Measurements from ENCODE around the gene CRYGN. TPM values are rescaled to one million over a fixed set of nuclear protein-coding genes. Genes with fewer than 3 reads are reported as not detected.

The CRYGN gene
- total RNA-seq, 1 donor from 2014 or later, result not detected

DNA sequence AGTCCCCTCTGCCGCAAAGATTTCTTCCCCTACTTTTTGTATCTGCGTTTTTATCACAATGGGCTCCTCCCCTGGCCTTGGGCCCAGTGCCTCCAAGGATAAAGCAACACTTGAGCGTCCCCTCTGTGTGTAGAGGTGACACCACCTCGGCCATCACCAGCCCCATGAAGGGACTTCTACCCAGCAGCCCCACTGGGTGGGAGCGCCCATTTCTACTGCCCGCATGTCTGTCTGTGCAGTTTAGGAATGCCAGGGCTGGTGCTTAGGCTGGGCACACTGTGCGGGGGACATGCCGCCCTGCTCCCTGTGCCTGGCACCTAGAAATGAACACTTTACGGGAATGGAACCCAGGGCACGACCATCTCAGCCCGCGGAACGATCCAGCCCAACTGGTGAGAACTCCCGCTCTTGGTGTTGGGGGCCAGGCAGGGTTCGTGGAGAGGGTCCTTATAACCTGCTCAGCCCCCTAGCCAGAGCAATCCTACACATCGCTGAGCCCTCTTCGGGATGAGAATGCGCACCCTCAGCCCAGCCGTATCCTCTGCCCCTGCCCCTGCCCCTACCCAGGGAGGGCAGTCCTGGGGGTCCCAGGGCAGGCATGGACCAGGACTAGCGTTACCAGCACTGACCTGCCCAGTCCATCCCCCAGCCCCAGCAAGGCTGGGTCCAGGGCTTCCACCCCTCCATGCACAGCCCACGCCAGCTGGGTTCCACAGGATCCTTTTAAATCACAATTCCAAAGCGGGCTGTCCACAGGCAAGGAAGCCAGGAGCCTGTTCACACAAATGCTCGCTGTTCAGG, 12.8 kb downstream of the CRYGN start:
- DNase-seq (ENCODE audit: low read depth), result no peak

- DNase-seq (ENCODE audit: low read depth), result peak; percentile 33
Measured at GRCh38 chr7:151426441-151426903, 13.5 kb downstream of the CRYGN start.

DNA sequence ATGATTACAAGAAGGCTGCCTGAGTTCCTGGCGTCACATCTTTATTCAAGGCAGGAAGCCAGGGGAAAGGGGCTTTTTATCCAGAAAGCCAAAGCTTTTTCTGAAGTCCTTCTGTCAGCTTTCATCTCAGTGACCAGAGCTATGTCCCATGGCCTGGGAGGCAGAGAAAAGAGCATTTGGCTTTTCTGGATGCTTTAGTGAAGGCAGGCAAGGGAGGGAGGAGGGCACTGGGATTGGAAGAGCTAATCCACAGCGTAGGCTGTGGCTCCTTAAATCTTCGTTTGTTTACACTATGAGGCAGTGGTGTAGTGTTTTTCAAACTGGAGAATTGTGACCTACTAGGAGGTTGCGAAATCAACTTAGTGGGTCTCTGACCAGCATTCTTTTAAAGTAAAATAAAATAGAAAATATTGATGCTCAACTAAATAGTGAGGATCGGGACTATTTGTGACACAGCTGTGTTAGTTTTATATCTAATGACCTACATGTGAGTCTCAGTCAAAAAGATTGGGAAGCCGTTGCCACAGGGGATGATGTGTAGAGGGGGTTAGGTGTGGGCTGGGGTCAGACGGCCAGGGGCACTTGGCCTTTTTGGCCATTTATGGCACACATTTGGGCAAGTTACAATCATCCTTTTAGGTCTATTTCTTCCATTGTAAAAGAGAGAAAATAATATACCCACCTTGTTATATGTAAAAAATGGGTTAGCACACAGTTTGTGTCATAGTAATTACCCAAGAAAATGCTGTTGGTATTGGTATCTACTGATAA, 14.1 kb downstream of the CRYGN start:
- peak; percentile 38 for DNase-seq (ENCODE audit: low read depth)

- DNase-seq (ENCODE audit: low read depth), result no peak
Measured at GRCh38 chr7:151424799-151425198, 15.1 kb downstream of the CRYGN start.

GRCh38 chr7:151423936-151424335, 16.0 kb downstream of the CRYGN start:
- no peak for DNase-seq (ENCODE audit: low read depth)

DNA sequence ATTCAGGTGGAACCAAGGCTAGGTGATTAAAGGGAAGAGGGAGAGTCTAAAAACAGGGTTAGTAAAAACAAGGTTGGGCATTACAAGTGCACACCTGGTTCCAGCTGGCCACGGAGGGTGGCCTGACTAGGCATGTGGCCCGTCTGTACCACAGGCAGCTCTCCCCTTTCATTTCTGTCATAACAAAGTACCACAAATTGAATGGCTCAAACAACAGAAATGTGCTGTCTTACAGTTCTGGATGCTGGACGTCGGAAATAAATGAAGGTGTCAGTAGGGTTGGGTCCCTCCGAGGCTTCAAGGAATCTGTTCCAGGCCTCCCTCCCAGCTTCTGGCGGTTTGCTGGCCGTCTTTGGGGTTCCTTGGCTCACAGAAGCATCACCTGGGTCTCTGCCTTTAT, 16.7 kb downstream of the CRYGN start:
- DNase-seq (ENCODE audit: low read depth), result no peak

DNA sequence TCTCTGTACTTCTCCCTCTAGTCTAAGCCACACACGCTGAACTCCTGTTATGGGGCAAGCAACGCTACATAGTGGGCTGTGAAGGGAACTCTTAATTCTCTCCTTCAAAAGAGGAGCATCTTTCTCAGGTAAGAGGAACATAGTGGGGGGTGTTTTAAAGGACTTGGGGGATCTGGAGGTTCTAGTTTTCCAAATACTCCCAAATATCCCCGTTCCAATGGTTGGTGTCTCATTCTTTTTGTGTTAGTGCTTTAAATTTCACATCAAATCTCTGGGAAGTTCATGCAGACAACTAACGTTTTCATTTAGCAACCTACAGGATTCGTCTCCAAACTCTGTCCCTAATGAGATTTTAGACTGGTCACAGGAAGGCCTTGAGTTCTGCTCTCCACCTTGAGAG, 17.7 kb downstream of the CRYGN start:
- DNase-seq (ENCODE audit: low read depth), result no peak

GRCh38 chr7:151420144-151420543, 19.8 kb downstream of the CRYGN start:
- DNase-seq (ENCODE audit: low read depth), result no peak

- no peak for DNase-seq (ENCODE audit: low read depth)
Measured at GRCh38 chr7:151416941-151417315, 23.0 kb downstream of the CRYGN start.

DNA sequence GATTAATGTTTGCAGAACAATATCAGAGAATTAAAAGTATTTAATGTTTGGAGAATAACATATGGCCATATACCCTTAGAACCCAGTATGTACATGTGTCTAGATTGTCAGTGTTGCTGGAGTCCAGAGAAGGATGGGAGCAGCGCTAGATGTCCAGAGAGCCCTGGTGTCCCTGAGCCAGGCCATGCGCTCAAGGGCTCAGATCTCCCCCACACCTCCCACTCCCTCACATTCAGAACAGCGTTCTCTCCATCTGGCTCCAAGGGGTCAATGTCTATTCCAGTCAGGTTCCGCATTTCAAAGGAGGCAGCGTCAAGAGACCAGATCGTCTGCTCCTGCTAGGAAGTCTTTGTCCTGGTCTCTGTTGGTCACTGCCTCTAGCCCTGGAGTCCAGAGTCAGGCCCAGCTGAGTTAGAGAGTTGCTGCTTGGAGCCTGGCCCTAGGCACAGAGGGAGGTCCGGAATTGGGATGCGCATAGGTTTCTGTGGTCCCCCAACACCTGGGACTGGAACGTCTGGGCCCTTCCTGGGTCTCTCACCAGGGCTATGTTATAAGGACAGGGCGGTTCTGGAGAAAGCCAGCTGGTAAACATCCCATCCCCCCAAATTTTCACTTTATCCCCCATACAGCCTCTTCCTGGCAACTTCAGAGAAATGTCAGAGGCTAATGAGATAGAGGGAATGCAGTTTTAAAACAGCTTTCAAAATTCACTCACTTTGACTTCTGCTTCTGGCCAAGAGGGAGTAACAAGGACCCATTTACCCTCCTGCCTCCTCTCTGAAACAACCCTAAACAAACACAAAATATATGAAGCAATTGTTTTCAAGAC, 23.6 kb downstream of the CRYGN start:
- DNase-seq (ENCODE audit: low read depth), result no peak

DNA sequence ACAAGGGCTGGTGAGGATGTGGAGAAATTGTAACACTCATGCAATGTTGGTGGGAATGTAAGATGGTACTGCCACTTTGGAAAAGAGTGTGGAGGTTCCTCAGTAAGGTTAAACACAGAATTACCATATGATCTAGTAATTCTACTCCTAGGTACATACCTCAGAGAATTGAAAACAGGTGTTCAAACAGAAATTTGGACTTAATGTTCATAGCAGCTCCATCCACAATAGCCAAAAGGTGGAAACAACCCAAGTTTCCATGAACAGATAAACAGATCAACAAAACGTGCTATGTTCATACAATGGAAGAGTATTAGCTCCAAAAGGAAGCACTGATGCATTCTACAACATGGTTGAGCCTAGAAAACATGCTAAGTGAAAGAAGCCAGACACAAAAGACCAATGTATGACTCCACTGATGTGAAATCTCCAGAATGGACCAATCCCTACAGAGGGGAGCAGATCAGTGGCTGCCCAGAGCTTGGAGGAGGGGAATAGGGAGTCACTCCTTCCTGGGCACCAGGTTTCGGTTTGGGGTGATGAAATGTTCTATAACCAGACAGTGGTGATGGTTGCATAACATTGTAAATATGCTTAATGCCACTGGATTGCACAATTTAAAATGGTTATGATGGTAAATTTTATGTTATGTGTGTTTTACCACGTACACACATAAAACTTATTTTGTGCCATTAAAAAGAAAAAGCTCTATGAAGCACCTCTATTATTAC, 24.4 kb downstream of the CRYGN start:
- DNase-seq (ENCODE audit: low read depth), result no peak

DNA sequence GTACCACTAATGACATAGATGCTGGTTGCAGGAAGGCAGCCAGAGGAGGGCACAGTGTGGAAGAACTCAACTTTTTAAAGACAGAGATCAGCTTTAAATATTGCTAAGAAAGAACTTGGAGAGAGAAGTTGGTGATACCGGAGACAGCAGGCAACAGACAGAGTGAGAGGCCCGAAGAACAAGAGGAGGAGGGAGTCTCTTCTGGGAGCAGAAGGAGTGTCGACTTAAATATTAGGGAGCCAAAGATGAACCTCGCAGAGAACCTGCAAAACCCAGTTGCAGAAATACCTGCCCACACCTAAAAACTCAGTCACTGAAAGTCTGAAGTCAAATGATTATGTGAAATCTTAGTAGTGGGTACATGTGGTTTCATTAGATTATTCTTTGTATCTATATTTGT, 26.7 kb downstream of the CRYGN start:
- DNase-seq (ENCODE audit: low read depth), result no peak

DNA sequence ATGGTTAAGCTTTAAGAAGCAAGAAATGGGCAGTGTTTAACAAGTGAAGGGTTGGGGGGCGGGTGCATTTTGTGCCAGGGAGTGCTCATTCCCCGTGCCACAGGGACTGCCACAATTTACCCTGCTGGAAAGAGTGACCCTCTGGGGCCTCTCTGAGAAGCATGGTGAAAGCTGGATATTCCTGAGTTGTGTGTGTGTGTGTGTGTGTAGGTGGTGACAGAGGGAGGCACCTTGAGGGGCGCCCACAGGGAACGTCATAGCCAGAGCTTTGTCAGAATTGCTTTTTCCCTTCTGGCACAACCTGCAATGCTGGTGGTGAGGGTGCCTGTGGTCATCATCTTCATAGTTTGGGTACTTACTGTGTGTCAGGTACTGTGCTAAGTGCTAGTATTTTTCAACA, 27.6 kb downstream of the CRYGN start:
- DNase-seq (ENCODE audit: low read depth), result no peak

- no peak for DNase-seq (ENCODE audit: low read depth)
Measured at GRCh38 chr7:151411551-151411950, 28.4 kb downstream of the CRYGN start.

GRCh38 chr7:151410405-151411390, 29.2 kb downstream of the CRYGN start:
- no peak for DNase-seq (ENCODE audit: low read depth)

GRCh38 chr7:151409667-151410404, 30.1 kb downstream of the CRYGN start, which contains the start of gene WDR86:
Gene WDR86 (minus strand): TSS chr7:151410038. CDS start chr7:151409589, 449 bp downstream.
- no peak for DNase-seq (ENCODE audit: low read depth)

DNA sequence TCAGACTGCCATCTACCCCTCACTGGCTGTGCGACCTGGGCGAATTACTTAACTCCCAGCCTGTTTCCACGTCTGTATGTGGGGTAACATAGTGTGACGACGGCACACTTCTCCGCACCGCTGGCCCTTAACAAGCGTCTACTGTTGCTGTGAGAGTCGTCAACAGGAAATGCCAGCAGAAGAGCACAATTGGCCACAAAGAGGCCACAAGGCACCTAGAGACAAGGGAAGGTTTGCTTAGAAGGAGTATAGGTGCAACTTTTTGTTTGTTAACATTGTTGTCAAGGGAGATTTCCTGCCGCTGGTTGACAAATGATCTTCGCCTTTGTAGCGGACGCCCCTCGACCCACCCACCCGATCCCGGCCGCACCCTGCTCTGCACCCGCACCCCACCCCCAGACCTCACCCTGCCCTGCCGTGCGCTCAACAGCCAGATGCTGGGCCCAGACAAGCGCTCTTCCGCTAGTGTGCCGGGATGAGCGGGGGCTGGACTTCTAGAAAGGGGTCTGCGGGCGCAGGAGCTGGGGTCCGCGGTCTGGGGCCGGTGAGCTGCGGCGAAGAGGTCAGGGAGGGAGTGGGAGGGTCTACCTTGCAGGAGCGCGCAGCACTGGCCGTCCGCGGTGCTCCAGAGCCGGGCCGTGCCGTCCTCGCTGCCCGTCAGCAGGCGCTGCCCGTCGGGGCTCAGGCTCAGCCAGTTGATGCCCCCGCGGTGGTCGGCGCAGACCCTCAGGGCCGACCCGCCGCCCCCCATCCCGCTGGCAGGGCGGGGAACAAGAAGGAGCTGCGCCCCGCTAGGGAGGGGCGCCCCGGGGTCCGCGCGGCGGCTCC, 30.9 kb downstream of the CRYGN start:
- DNase-seq (ENCODE audit: low read depth), result peak; percentile 66

DNA sequence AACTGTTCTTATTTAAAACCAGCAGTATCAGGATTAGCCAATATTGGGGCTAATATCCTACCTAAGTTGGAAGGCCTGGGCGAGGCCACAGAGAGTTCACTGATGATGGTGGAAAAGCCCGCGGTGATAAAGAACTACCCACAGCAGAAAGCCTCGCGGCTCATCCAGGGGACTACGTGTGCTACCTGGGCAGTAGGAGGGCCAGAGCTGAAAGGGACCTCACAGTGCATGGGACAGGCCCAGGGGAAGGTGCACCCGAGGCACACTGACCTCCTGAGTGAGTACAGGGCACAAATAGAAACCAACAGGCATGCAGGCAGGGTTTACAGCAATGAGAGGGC, 31.5 kb downstream of the CRYGN start:
- no peak for DNase-seq (ENCODE audit: low read depth)

Data from renal cortical epithelial cell (primary cell).